Stimulated activated CD8-positive, alpha-beta memory T cell treated with anti-CD3 and anti-CD28 coated beads, Interleukin-4, amount 100 ng/mL, for 4 hours (primary cell): ENCODE measurements around the gene MAP3K20.
"Not testable (repeated sequence)": the region's sequence is repeated elsewhere in the genome, so short reads cannot be mapped to it uniquely, and the experiment has no call there.

Experiments
- DNase-seq, 2 donors: peaks; one replicate each; pipeline ENCODE4 v3.0.0-alpha.2; 2020; ENCODE audit warnings: low read depth in 2 of 2, low spot score in 1 of 2

MAP3K20 gene

GRCh38 chr2:173086518-173087213 lies 11.0 kb downstream of the MAP3K20 start:
- DNase-seq: no peak

- no peak for DNase-seq
Measured at GRCh38 chr2:173087214-173087581, 11.6 kb downstream of the MAP3K20 start.

GRCh38 chr2:173087793-173088496 lies 12.3 kb downstream of the MAP3K20 start:
- DNase-seq: no peak

GRCh38 chr2:173090276-173090877 lies 14.7 kb downstream of the MAP3K20 start:
- DNase-seq: no peak

GRCh38 chr2:173090973-173091660 lies 15.5 kb downstream of the MAP3K20 start:
- DNase-seq: no peak

- no peak for DNase-seq
Measured at GRCh38 chr2:173091910-173092309, 16.3 kb downstream of the MAP3K20 start.

- no peak for DNase-seq
Measured at GRCh38 chr2:173092844-173093402, 17.3 kb downstream of the MAP3K20 start.

- not testable (repeated sequence) for DNase-seq
Measured at GRCh38 chr2:173093617-173094016, 18.0 kb downstream of the MAP3K20 start.

- no peak for DNase-seq
Measured at GRCh38 chr2:173094731-173095130, 19.1 kb downstream of the MAP3K20 start.

GRCh38 chr2:173095356-173095755 lies 19.7 kb downstream of the MAP3K20 start:
- no peak for DNase-seq

- DNase-seq: no peak
Measured at GRCh38 chr2:173099271-173099670, 23.6 kb downstream of the MAP3K20 start.

- no peak for DNase-seq
Measured at GRCh38 chr2:173099804-173100203, 24.2 kb downstream of the MAP3K20 start.

- DNase-seq: no peak
Measured at GRCh38 chr2:173101687-173102086, 26.0 kb downstream of the MAP3K20 start.

GRCh38 chr2:173104156-173104555 lies 28.5 kb downstream of the MAP3K20 start:
- no peak for DNase-seq

- DNase-seq: no peak
Measured at GRCh38 chr2:173106959-173107628, 31.4 kb downstream of the MAP3K20 start.

- DNase-seq: no peak
Measured at GRCh38 chr2:173107629-173108022, 32.0 kb downstream of the MAP3K20 start.

GRCh38 chr2:173109253-173110188 lies 33.9 kb downstream of the MAP3K20 start:
- DNase-seq: no peak

GRCh38 chr2:173117678-173118077 lies 42.0 kb downstream of the MAP3K20 start:
- no peak for DNase-seq

- DNase-seq: no peak
Measured at GRCh38 chr2:173118395-173118794, 42.7 kb downstream of the MAP3K20 start.
